Calu3 (cell line): ENCODE results near the gene PSKH1. TPM values are rescaled to one million over a fixed set of nuclear protein-coding genes. Genes with fewer than 3 reads are reported as not detected.

Experiments
- BruUV-seq: library from RNA; stranded (reverse); fragments of 400-500 nt; replicated peaks from 2 replicates; lab custom pipeline; 2021; lab: Mats Ljungman, UMichigan
- CTCF ChIA-PET: fragments of 300-600 bp; sonication (Branson Sonifier 250); formaldehyde crosslinking; loops from one replicate; lab custom pipeline; 2022; ENCODE audit warnings: antibody characterized with exemption; lab: Charles Lee
- DNase-seq: peaks from one replicate; pipeline ENCODE4 v3.0.0; 2022
- H3K27ac Mint-ChIP-seq: one replicate; pipeline ENCODE4 v1.8.0; 2022; ENCODE audit warnings: mixed read lengths; ENCODE audit not compliant: unreplicated experiment
- H3K27me3 Mint-ChIP-seq: one replicate; pipeline ENCODE4 v1.8.0; 2022; ENCODE audit warnings: mixed read lengths; ENCODE audit not compliant: unreplicated experiment
- H3K36me3 Mint-ChIP-seq: one replicate; pipeline ENCODE4 v1.8.0; 2022; ENCODE audit warnings: mild to moderate bottlenecking, moderate library complexity, mixed read lengths; ENCODE audit not compliant: insufficient read depth, unreplicated experiment
- H3K4me1 Mint-ChIP-seq: one replicate; pipeline ENCODE4 v1.8.0; 2022; ENCODE audit warnings: mild to moderate bottlenecking, low read depth, mixed read lengths; ENCODE audit not compliant: unreplicated experiment
- H3K4me3 Mint-ChIP-seq: one replicate; pipeline ENCODE4 v1.8.0; 2022; ENCODE audit warnings: mild to moderate bottlenecking, low read depth, moderate library complexity, mixed read lengths; ENCODE audit not compliant: unreplicated experiment
- H3K9me3 Mint-ChIP-seq: one replicate; pipeline ENCODE4 v1.8.0; 2022; ENCODE audit warnings: low read depth, mixed read lengths; ENCODE audit not compliant: unreplicated experiment
- intact Hi-C: fragments of 100-400 bp; cut with micrococcal nuclease; formaldehyde crosslinking; loops from one replicate; pipeline ENCODE4 v1.10.0; 2022; ENCODE audit not compliant: unreplicated experiment
- total RNA-seq: library from RNA; stranded (reverse); gene quantifications from 2 replicates; pipeline ENCODE4 v1.2.3, GENCODE V29; 2022
- TF ChIP-seq, protein P1 (sequence below): fragments of 200-600 bp; IDR thresholded peaks from one replicate; pipeline ENCODE4 v1.8.0; 2022; ENCODE audit warnings: antibody characterized with exemption; ENCODE audit not compliant: unreplicated experiment

Gene PSKH1
- total RNA-seq, 1 experiment from 2014 or later, result 41.7 TPM

DNA sequence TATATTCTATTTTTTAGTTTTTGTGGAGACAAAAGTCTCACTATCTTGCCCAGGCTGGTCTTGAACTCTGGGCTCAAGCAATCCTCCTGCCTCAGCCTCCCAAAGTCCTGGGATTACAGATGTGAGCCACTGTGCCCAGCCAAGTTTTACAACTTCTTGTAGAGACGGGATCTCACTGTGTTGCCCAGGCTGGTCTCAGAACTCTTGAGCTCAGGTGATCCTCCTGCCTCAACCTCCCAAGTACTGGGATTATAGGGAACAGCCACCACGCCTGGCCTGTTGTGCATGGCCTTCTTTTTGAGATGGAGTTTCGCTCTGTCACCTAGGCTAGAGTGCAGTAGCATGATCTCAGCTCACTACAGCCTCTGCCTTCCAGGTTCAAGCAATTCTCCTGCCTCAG is 39.4 kb upstream of the PSKH1 start:
- no peak for DNase-seq
- no TSS peak for BruUV-seq
- no peak overlapping the region for H3K27ac Mint-ChIP-seq
- no peak overlapping the region for H3K4me3 Mint-ChIP-seq
- no peaks in the 10 kb centered on the region for H3K27me3 Mint-ChIP-seq
- TF ChIP-seq, protein P1, sequence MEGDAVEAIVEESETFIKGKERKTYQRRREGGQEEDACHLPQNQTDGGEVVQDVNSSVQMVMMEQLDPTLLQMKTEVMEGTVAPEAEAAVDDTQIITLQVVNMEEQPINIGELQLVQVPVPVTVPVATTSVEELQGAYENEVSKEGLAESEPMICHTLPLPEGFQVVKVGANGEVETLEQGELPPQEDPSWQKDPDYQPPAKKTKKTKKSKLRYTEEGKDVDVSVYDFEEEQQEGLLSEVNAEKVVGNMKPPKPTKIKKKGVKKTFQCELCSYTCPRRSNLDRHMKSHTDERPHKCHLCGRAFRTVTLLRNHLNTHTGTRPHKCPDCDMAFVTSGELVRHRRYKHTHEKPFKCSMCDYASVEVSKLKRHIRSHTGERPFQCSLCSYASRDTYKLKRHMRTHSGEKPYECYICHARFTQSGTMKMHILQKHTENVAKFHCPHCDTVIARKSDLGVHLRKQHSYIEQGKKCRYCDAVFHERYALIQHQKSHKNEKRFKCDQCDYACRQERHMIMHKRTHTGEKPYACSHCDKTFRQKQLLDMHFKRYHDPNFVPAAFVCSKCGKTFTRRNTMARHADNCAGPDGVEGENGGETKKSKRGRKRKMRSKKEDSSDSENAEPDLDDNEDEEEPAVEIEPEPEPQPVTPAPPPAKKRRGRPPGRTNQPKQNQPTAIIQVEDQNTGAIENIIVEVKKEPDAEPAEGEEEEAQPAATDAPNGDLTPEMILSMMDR, result no peak
- H3K36me3 Mint-ChIP-seq, result peaks cover 48% of the 10 kb centered on the region
- CTCF ChIA-PET, result no interaction called here
- no peaks in the 10 kb centered on the region for H3K9me3 Mint-ChIP-seq
- peaks cover 33% of the 10 kb centered on the region for H3K4me1 Mint-ChIP-seq
- intact Hi-C loops, result no loop called here

DNA sequence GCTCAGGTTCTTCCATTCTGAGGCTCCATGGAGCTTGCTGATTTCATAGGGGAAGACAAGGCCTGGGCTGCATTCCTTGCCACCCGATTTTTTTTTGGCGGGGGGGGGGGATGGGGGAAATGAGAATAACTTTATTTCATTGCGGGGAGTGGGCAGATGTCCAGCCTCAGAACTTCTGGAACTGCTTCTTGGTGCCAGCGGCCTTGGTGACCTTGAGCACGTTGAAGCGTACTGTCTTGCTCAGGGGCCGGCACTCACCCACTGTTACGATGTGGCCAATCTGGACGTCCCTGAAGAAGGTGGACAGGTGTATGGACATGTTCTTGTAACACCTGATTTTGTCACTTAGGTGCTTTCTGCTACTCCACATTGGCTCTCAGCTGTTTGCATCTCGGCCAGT is 37.3 kb upstream of the PSKH1 start:
- no peak for DNase-seq
- no TSS peak for BruUV-seq
- no peaks in the 10 kb centered on the region for H3K9me3 Mint-ChIP-seq
- no peaks in the 10 kb centered on the region for H3K27me3 Mint-ChIP-seq
- H3K4me3 Mint-ChIP-seq, result no peak overlapping the region
- peaks cover 55% of the 10 kb centered on the region for H3K36me3 Mint-ChIP-seq
- peaks cover 42% of the 10 kb centered on the region for H3K4me1 Mint-ChIP-seq
- CTCF ChIA-PET, result interaction anchor here (0.5 to 0.6 kb wide), 2 partner anchors 291 to 960 kb away, joined by 3 read pairs; no protein-coding TSS in a partner anchor
- no peak overlapping the region for H3K27ac Mint-ChIP-seq
- TF ChIP-seq, protein P1, result no peak
- intact Hi-C loops, result no loop called here

DNA sequence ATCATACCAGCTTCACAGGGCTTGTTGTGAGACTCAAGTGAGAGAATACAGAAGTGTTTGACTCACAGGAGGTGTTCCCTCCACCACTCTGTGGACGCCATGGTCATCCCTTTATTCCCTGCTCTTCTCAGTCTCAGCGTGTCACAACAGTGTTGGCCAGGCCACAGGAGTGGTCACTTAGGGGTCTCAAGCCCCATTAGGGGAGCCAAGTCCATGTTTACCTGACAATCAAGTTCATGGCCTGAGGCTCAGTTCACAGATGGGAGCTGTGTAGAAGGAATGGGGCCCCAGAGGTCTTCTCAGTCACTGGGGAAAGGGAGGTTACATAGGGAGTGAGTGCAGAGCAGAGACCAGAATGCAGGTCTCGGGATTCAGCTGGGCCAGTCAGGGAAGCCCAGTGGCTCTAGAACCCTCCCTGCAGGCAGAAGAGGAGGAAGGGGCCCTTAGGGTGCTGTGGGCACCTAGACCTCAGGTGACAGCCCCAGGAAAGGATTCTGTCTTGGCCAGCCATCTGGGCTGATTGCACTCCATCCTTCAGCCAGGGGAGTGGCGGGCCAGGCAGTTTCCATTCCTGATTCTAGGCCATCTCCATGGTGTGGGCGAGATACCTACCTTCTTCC is 36.0 kb upstream of the PSKH1 start:
- peaks cover 54% of the 10 kb centered on the region for H3K4me1 Mint-ChIP-seq
- peak overlapping the region; percentile 55 for H3K4me3 Mint-ChIP-seq
- no TSS peak for BruUV-seq
- H3K27me3 Mint-ChIP-seq, result no peaks in the 10 kb centered on the region
- peak overlapping the region; percentile 98 for H3K27ac Mint-ChIP-seq
- CTCF ChIA-PET, result interaction anchor here (1.0 to 1.9 kb wide), 5 partner anchors 9 to 596 kb away, joined by 3 to 9 read pairs (median 4); partner anchors contain the start of genes CENPT, RANBP10 and TSNAXIP1
- H3K9me3 Mint-ChIP-seq, result no peaks in the 10 kb centered on the region
- no peak for DNase-seq
- TF ChIP-seq, protein P1, result no peak
- H3K36me3 Mint-ChIP-seq, result peaks cover 67% of the 10 kb centered on the region
- intact Hi-C loops, result no loop called here

DNA sequence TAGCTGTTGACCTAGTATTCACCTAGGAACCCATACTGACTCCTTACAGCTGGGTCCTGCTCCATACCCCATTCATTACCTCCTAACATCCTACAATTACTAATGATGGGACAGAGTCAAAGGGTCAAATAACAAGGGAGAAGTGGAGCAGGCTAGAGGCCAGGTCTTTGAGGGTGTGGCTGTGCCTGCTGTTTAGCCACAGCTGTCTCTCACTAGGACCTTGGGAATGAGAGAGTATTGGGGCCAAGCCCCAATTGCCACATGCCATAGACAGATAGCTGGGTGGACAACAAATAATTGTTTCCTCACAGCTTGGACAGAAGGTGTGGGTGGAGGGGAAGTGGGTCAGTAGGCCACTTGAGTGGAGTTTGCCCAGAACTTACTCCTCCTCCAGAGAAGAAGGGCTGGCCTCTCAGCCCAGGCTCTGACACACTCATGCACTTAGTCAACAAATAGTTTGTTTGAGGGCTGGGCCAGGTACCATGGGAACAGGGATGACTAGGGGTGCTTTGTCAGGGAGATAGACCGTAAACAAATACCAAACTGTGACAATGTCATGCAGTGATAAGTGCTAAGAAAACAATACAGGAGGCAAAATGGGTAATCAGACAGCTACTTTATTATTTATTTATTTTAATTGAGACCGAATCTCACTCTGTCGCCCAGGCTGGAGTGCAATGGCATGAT is 35.4 kb upstream of the PSKH1 start:
- Mint-ChIP-seq H3K27me3 (no peaks in the 10 kb centered on the region), H3K4me1 (peaks cover 59% of the 10 kb centered on the region), H3K9me3 (no peaks in the 10 kb centered on the region), H3K27ac (peak overlapping the region; percentile 98), H3K36me3 (peaks cover 67% of the 10 kb centered on the region), H3K4me3 (peak overlapping the region; percentile 55)
- TF ChIP-seq, protein P1, result no peak
- intact Hi-C loops, result no loop called here
- CTCF ChIA-PET, result interaction anchor here (1.0 to 2.3 kb wide), 7 partner anchors 10 to 597 kb away, joined by 3 to 9 read pairs (median 4); partner anchors contain the start of genes CENPT, RANBP10 and TSNAXIP1
- no TSS peak for BruUV-seq
- peak; percentile 91 for DNase-seq
